Ovary (tissue), 3 donors: ENCODE data around the gene MYO1B.

Source experiments
- POLR2A ChIP-seq: fragments of 450-650 bp; IDR thresholded peaks from one replicate; pipeline ENCODE4 v1.6.1; 2017; ENCODE audit warnings: antibody characterized with exemption, mild to moderate bottlenecking, moderate library complexity
- TF ChIP-seq, protein P1 (sequence below), 3 donors: fragments of 450-650 bp in 2 of 3; fragments of 200-600 bp in 1 of 3; IDR thresholded peaks; one replicate each; pipeline versions ENCODE4 v1.5.1 to v1.8.0; 2016 to 2022; ENCODE audit warnings: antibody characterized with exemption in 3 of 3, mild to moderate bottlenecking in 1 of 3
- donor health status: DM: no; HTN: no; CAD: no.

- TF ChIP-seq, protein P1, sequence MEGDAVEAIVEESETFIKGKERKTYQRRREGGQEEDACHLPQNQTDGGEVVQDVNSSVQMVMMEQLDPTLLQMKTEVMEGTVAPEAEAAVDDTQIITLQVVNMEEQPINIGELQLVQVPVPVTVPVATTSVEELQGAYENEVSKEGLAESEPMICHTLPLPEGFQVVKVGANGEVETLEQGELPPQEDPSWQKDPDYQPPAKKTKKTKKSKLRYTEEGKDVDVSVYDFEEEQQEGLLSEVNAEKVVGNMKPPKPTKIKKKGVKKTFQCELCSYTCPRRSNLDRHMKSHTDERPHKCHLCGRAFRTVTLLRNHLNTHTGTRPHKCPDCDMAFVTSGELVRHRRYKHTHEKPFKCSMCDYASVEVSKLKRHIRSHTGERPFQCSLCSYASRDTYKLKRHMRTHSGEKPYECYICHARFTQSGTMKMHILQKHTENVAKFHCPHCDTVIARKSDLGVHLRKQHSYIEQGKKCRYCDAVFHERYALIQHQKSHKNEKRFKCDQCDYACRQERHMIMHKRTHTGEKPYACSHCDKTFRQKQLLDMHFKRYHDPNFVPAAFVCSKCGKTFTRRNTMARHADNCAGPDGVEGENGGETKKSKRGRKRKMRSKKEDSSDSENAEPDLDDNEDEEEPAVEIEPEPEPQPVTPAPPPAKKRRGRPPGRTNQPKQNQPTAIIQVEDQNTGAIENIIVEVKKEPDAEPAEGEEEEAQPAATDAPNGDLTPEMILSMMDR (IDR thresholded peaks at IDR 0.05), result no peak
- TF ChIP-seq POLR2A, result no peak
These were observed 77.8 kb downstream of the MYO1B start for GRCh38 chr2:191322828-191323506.
